Adipose tissue (tissue), 3 donors: Measurements from ENCODE around the gene EXD3. TPM values are rescaled to one million over a fixed set of nuclear protein-coding genes. Genes with fewer than 3 reads are reported as not detected.
A peak's percentile ranks its signal among the peaks of the same experiment; 100 is the strongest.

Source experiments
- H3K27ac ChIP-seq: one replicate; pipeline ENCODE4 v1.5.1; 2013; ENCODE audit warnings: low read depth, low read length
- WGBS, 3 donors: extraction: QIAGEN DNeasy Blood & Tissue Kit; methylation state at CpG; one replicate each; pipeline ENCODE4 v1.1.7; 2013; 5-methylcytosine and 5-hydroxymethylcytosine counted together
- polyA plus RNA-seq, 3 donors: library from polyadenylated mRNA; stranded (reverse); fragments of 200-250 nt; gene quantifications; one replicate each; pipeline ENCODE4 v1.2.3, GENCODE V29; 2013
- donor health status: healthy with polysubstance abuse.
- donor health status: Bipolar disorder and iron deficiency.
- donor health status: healthy.

The EXD3 gene
- polyA plus RNA-seq, 3 donors = 7.6 to 38.5 (median 14.0) TPM

DNA sequence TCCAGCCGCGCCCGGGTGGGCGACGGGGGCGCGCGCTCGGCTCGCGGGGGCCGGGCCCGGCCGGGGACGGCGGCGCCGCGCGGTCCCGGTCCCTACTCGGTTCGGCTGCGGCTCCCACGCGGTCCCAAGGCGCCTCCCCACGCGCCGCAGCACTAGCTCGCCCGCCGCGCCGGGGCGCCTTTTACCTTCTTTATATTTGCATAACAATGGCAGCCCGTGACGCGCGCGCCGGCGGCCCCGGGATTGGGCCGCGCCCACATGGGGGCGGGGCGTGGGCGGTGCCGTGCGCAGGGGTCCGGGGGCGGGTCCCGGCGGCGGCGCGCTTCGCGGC lies 120.9 kb downstream of the EXD3 start, which contains the start of gene NRARP:
Gene NRARP, minus strand, starts transcription at position 154 of the 331 bp plus-strand sequence. CDS start 343 bp downstream, outside the sequence.
- WGBS, 3 donors = 0 to 2% (median 1%) methylated on average over 26 to 60 of the region's 60 CpGs
- no peak within 1 kb of the TSS for H3K27ac ChIP-seq

GRCh38 chr9:137301081-137301947 lies 121.6 kb downstream of the EXD3 start:
- WGBS, 3 donors = 0 to 2% (median 0%) methylated on average over 89 to 115 of the region's 115 CpGs
- no peak overlapping the region for H3K27ac ChIP-seq

GRCh38 chr9:137300567-137301080 lies 122.3 kb downstream of the EXD3 start:
- 1 to 3% (median 3%) methylated on average over 25 of the region's 25 CpGs for WGBS, 3 donors
- H3K27ac ChIP-seq = no peak overlapping the region

DNA sequence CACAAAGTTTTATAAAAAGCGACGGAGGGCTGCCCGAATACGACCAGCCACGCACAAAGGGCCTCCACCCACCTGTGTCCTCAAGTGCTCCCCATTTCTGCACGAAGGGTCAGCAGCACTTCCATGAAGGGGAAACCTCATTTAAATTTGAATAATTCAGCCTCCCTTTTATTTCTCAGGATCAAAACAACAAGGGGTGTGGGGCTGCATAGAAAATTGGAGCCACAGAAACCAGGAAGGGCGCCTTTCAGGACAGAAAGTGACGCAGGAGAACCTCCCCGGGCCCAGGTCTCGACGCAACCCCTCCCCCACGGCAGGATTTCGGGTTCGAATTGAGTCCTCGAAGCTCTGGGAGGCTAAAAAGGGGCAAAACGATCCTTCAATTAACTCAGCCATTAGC lies 123.0 kb downstream of the EXD3 start:
- H3K27ac ChIP-seq = no peak overlapping the region
- WGBS, 3 donors = 14 to 51% (median 31%) methylated on average over 16 of the region's 16 CpGs

DNA sequence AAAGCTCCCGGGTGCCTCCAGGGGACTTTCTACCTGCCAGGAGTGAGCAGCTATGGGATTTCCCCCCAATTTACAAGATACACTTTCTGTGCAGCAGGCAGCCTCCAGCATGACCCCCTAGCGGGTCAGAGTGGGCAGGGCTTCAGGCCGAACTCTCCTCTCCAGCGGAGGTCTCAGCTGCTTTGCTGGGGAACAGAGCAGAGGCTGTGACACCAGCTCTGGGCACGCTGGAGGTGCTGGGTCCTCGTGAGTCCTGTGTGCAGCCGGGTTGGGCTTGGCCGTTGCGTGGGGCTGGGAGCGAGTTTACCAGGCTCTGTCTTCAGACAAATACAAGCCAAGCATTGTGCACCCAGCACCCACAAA lies 123.8 kb downstream of the EXD3 start:
- 36 to 62% (median 45%) methylated on average over 10 of the region's 10 CpGs for whole genome bisulfite sequencing, 3 donors
- no peak overlapping the region for H3K27ac ChIP-seq

- WGBS, 3 donors = 36 to 62% (median 41%) methylated on average over 24 of the region's 24 CpGs
- no peak overlapping the region for H3K27ac ChIP-seq
Observed at GRCh38 chr9:137298401-137299202, 124.4 kb downstream of the EXD3 start.

DNA sequence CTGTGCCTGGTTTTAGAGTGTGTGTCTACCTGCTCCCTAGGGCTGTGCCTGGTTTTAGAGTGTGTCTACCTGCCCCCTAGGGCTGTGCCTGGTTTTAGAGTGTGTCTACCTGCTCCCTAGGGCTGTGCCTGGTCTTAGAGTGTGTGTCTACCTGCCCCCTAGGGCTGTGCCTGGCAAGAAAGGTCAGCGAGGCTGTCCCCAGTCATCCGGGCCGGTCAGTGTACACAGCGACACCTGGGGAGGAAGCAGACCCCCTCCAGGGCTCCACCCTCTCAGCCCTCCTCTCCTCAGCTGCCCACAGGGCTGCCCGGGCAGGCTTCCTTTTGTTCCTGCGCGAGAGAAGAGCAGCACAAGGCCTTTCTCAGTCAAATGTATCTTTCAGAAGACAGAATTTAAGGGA lies 125.0 kb downstream of the EXD3 start:
- 33 to 76% (median 46%) methylated on average over 7 of the region's 7 CpGs for WGBS, 3 donors
- H3K27ac ChIP-seq = no peak overlapping the region

GRCh38 chr9:137296670-137297664 lies 126.0 kb downstream of the EXD3 start:
- 35 to 43% (median 38%) methylated on average over 23 to 24 of the region's 24 CpGs for WGBS, 3 donors
- H3K27ac ChIP-seq = peak overlapping the region; percentile 33

- WGBS, 3 donors = 6 to 9% (median 9%) methylated on average over 60 to 78 of the region's 78 CpGs
- H3K27ac ChIP-seq = no peak overlapping the region
Observed at GRCh38 chr9:137295849-137296669, 126.9 kb downstream of the EXD3 start.

DNA sequence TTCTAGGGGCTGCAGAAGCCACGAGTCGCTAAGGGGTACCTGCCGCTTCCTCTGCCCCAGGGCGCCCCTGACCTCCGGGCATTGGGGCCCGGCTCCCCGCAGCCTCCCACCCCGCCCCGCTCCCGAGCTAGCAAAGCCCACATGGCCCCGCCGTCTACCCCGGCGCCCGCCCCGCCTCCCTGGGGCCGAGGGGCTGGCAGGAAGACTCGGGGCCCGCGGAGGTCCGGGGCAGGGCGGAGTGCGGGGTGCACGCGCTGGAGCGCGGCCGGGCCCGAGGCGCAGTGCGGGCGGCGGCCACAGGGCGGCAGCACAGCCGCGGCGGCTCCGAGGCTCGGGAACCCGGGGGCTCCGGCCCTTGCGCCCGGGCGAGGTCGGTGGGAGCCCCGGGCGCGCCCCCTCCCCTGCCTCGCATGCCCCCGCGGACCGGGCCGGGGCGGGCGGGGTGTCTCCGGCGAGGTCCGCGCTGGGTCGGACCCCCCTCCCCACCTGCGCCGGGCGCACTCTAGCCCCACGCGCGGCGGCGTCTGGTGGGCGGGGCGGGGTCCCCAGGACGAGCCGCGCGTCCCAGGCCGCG lies 127.6 kb downstream of the EXD3 start:
- WGBS, 3 donors = 1 to 5% (median 1%) methylated on average over 41 to 73 of the region's 76 CpGs
- H3K27ac ChIP-seq = no peak overlapping the region

- 12 to 45% (median 16%) methylated on average over 35 of the region's 35 CpGs for WGBS, 3 donors
Observed at GRCh38 chr9:137294681-137295237, 128.2 kb downstream of the EXD3 start.

GRCh38 chr9:137294091-137294680 lies 128.8 kb downstream of the EXD3 start:
- WGBS, 3 donors = 21 to 42% (median 34%) methylated on average over 11 of the region's 11 CpGs
- no peak overlapping the region for H3K27ac ChIP-seq

More at GRCh38 chr9:137294681-137295237, 128.2 kb downstream of the EXD3 start:
- no peak overlapping the region for H3K27ac ChIP-seq

- no peak overlapping the region for H3K27ac ChIP-seq
- WGBS, 3 donors = 22 to 76% (median 68%) methylated on average over 29 of the region's 29 CpGs
Observed at GRCh38 chr9:137293482-137294090, 129.4 kb downstream of the EXD3 start.

DNA sequence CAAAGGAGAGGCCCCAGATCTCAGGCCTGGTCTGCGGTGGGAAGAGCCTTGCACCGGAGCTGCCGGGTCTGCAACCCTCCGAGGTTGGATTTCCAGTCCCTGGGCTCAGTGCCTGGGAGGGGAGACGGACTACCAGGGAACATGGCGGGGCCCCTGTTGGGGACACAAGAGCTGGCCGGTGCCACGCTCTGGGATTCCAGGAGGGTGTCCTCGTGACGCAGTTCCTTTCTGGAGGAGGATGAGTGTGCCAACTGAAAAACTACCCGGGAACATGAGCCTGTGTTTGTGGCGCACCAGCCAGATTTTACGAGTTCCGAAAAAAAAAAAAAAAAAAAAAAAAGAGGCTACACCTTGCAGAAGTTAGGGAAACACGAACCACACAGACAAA lies 129.9 kb downstream of the EXD3 start:
- WGBS, 3 donors = 54 to 83% (median 69%) methylated on average over 13 to 15 of the region's 15 CpGs
- no peak overlapping the region for H3K27ac ChIP-seq

- no peak overlapping the region for H3K27ac ChIP-seq
- 38 to 62% (median 52%) methylated on average over 14 of the region's 14 CpGs for WGBS, 3 donors
Observed at GRCh38 chr9:137286975-137287383, 136.0 kb downstream of the EXD3 start.
